H9 (cell line): Measurements from ENCODE around the gene DCHS1. TPM values are rescaled to one million over a fixed set of nuclear protein-coding genes. Genes with fewer than 3 reads are reported as not detected.

Source experiments
- DNase-seq: peaks from one replicate; pipeline ENCODE4 v3.0.0-alpha.2; 2017
- H2AFZ ChIP-seq: one replicate; pipeline ENCODE4 v1.6.1; 2013; ENCODE audit warnings: mild to moderate bottlenecking, low read length, control low read depth, moderate library complexity
- H2AK5ac ChIP-seq: 2 replicates; pipeline ENCODE4 v1.6.1; 2013; ENCODE audit warnings: low read length, control low read depth, mixed read lengths; ENCODE audit not compliant: insufficient read length
- H2BK120ac ChIP-seq: one replicate; pipeline ENCODE4 v1.6.1; 2013; ENCODE audit warnings: low read depth, mild to moderate bottlenecking, low read length, control low read depth, inconsistent platforms; ENCODE audit not compliant: poor library complexity, severe bottlenecking
- H2BK12ac ChIP-seq: 2 replicates; pipeline ENCODE4 v1.6.1; 2013; ENCODE audit warnings: low read length, control low read depth, mixed read lengths, low read depth; ENCODE audit not compliant: insufficient read length
- H2BK15ac ChIP-seq: 2 replicates; pipeline ENCODE4 v1.6.1; 2013; ENCODE audit warnings: low read depth, low read length, control low read depth
- H2BK20ac ChIP-seq: one replicate; pipeline ENCODE4 v1.6.1; 2013; ENCODE audit warnings: low read depth, mild to moderate bottlenecking, low read length, control low read depth, inconsistent platforms; ENCODE audit not compliant: poor library complexity, severe bottlenecking
- H2BK5ac ChIP-seq: 2 replicates; pipeline ENCODE4 v1.6.1; 2013; ENCODE audit warnings: low read length, control low read depth, mixed read lengths; ENCODE audit not compliant: insufficient read length
- H3K14ac ChIP-seq: 2 replicates; pipeline ENCODE4 v1.6.1; 2013; ENCODE audit warnings: low read length, control low read depth; ENCODE audit not compliant: insufficient read depth
- H3K18ac ChIP-seq: 2 replicates; pipeline ENCODE4 v1.6.1; 2013; ENCODE audit warnings: low read depth, mild to moderate bottlenecking, mixed read lengths, low read length, control low read depth; ENCODE audit not compliant: insufficient read length
- H3K23ac ChIP-seq: 2 replicates; pipeline ENCODE4 v1.6.1; 2013; ENCODE audit warnings: low read length, control low read depth, mixed read lengths, low read depth; ENCODE audit not compliant: insufficient read length
- H3K23me2 ChIP-seq: 2 replicates; pipeline ENCODE4 v1.6.1; 2013; ENCODE audit warnings: low read depth, mild to moderate bottlenecking, mixed read lengths, low read length, control low read depth; ENCODE audit not compliant: insufficient read length, poor library complexity, severe bottlenecking
- H3K27ac ChIP-seq: 2 replicates; pipeline ENCODE4 v1.5.1; 2013; ENCODE audit warnings: low read length, control low read depth, mixed read lengths, low read depth; ENCODE audit not compliant: insufficient read length
- H3K27me3 ChIP-seq: 2 replicates; pipeline ENCODE4 v1.6.1; 2013; ENCODE audit warnings: low read length, control low read depth, inconsistent platforms; ENCODE audit not compliant: insufficient read depth
- H3K4ac ChIP-seq: 2 replicates; pipeline ENCODE4 v1.6.1; 2013; ENCODE audit warnings: low read depth, mild to moderate bottlenecking, control low read depth, inconsistent platforms, low read length, moderate library complexity
- H3K4me1 ChIP-seq: 2 replicates; pipeline ENCODE4 v1.6.1; 2013; ENCODE audit warnings: low read length, control low read depth, inconsistent platforms; ENCODE audit not compliant: insufficient read depth
- H3K4me2 ChIP-seq: 2 replicates; pipeline ENCODE4 v1.6.1; 2013; ENCODE audit warnings: low read length, control low read depth, mixed read lengths; ENCODE audit not compliant: insufficient read length, insufficient read depth
- H3K56ac ChIP-seq: 2 replicates; pipeline ENCODE4 v1.6.1; 2013; ENCODE audit warnings: low read depth, mild to moderate bottlenecking, mixed read lengths, low read length, control low read depth; ENCODE audit not compliant: insufficient read length
- H3K79me1 ChIP-seq: 2 replicates; pipeline ENCODE4 v1.6.1; 2013; ENCODE audit warnings: low read depth, mild to moderate bottlenecking, moderate library complexity, low read length, control low read depth, inconsistent platforms; ENCODE audit not compliant: insufficient read depth, poor library complexity, severe bottlenecking
- H3K79me2 ChIP-seq: 2 replicates; pipeline ENCODE4 v1.6.1; 2013; ENCODE audit warnings: low read length, control low read depth, inconsistent platforms; ENCODE audit not compliant: insufficient read depth
- H3K9ac ChIP-seq: 2 replicates; pipeline ENCODE4 v1.6.1; 2013; ENCODE audit warnings: low read length, control low read depth, mixed read lengths; ENCODE audit not compliant: insufficient read length; ENCODE audit errors: extremely low read depth
- H3K9me3 ChIP-seq: one replicate; pipeline ENCODE4 v1.6.1; 2013; ENCODE audit warnings: low read depth, low read length, inconsistent platforms; ENCODE audit not compliant: control insufficient read depth
- H3T11ph ChIP-seq: one replicate; pipeline ENCODE4 v1.6.1; 2013; ENCODE audit warnings: mild to moderate bottlenecking, low read length, control low read depth, inconsistent platforms
- H4K20me1 ChIP-seq: one replicate; pipeline ENCODE4 v1.6.1; 2013; ENCODE audit not compliant: control insufficient read depth, insufficient read length, insufficient read depth
- H4K5ac ChIP-seq: 2 replicates; pipeline ENCODE4 v1.6.1; 2013; ENCODE audit warnings: low read depth, mild to moderate bottlenecking, mixed read lengths, low read length, control low read depth; ENCODE audit not compliant: insufficient read length
- H4K8ac ChIP-seq: replicated peaks from 2 replicates; pipeline ENCODE4 v1.6.1; 2013; ENCODE audit warnings: low read length, control low read depth, mixed read lengths, low read depth; ENCODE audit not compliant: insufficient read length
- H4K91ac ChIP-seq: 2 replicates; pipeline ENCODE4 v1.6.1; 2013; ENCODE audit warnings: low read depth, mild to moderate bottlenecking, moderate library complexity, mixed read lengths, low read length, control low read depth; ENCODE audit not compliant: insufficient read length
- H3K27ac Mint-ChIP-seq, 3 experiments: 2 replicates in 2 of 3; 3 replicates in 1 of 3; pipeline ENCODE4 v1.8.0; 2020 to 2021; ENCODE audit warnings: mixed read lengths in 3 of 3, mild to moderate bottlenecking in 1 of 3, moderate library complexity in 1 of 3
- H3K27me3 Mint-ChIP-seq: 2 replicates; pipeline ENCODE4 v1.8.0; 2021; ENCODE audit warnings: low read depth, mild to moderate bottlenecking, moderate library complexity, mixed read lengths
- H3K36me3 Mint-ChIP-seq, 3 experiments: 2 replicates in 2 of 3; 3 replicates in 1 of 3; pipeline ENCODE4 v1.8.0; 2020 to 2021; ENCODE audit warnings: low read depth in 3 of 3, mixed read lengths in 3 of 3; ENCODE audit not compliant: insufficient read depth in 1 of 3
- H3K4me1 Mint-ChIP-seq, 2 experiments: 2 replicates each; pipeline ENCODE4 v1.8.0; 2020; ENCODE audit warnings: mixed read lengths in 2 of 2
- H3K4me3 Mint-ChIP-seq, 2 experiments: 2 replicates in 1 of 2; 3 replicates in 1 of 2; pipeline ENCODE4 v1.8.0; 2020 to 2021; ENCODE audit warnings: mild to moderate bottlenecking in 2 of 2, mixed read lengths in 2 of 2, moderate library complexity in 1 of 2
- H3K9me3 Mint-ChIP-seq, 2 experiments: 2 replicates in 1 of 2; 3 replicates in 1 of 2; pipeline ENCODE4 v1.8.0; 2020; ENCODE audit warnings: mild to moderate bottlenecking in 2 of 2, mixed read lengths in 2 of 2, moderate library complexity in 1 of 2
- WGBS: extraction: QIAGEN DNeasy Blood & Tissue Kit; methylation state at CpG from one replicate; pipeline ENCODE4 v1.1.7; 2013; ENCODE audit warnings: missing lambda C conversion rate, low lambda C conversion rate, mixed read lengths; ENCODE audit not compliant: insufficient read length; ENCODE audit errors: extremely low coverage; 5-methylcytosine and 5-hydroxymethylcytosine counted together
- total RNA-seq: library from RNA; stranded (reverse); gene quantifications from 2 replicates; pipeline ENCODE4 v1.2.1, GENCODE V29; 2021
- TF ChIP-seq, protein P1 (sequence below): fragments of 200-600 bp; sonication (generic); conservative IDR thresholded peaks from 3 replicates; pipeline ENCODE4 v1.8.0; 2021; ENCODE audit warnings: antibody characterized with exemption, mild to moderate bottlenecking

Gene DCHS1
- total RNA-seq, 1 experiment from 2014 or later = 12.5 TPM

DNA sequence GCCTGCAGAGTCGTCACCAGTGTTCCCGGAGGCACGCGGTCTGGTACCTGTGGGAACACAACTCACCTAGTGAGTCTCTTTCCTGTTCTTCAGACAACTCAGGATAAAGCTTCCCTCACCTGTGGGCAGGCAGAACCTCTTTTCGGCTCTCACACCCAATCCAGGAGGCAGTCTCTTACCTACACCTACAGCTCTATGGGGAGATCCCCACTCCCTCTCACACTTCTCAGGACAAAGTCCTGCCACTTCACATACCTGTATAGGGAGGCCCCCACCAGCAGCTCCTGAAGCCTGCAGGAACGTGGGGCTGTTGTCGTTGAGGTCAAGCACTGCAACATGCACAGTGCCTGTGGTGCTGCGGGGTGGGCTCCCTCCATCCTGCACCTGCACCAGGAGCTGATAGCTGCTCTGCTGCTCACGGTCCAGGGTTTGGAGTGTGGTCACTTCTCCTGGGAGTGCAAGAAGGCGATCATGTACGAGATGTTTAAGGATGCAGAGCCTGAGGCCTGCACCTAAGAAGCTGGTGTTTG, 24.2 kb downstream of the DCHS1 start:
- H2AK5ac ChIP-seq = no peak overlapping the region
- peaks cover 9% of the 10 kb centered on the region for H3K23me2 ChIP-seq
- Mint-ChIP-seq H3K4me3 (peak overlapping the region; percentile 3 to 76; a peak in 3 of 5 replicates), H3K27ac (no peak overlapping the region; a peak in 1 of 7 replicates), H3K4me1 (peaks cover 3% of the 10 kb centered on the region in 2 experiments; a peak in 2 of 4 replicates), H3K27me3 (peaks cover 49% of the 10 kb centered on the region), H3K9me3 (no peaks in the 10 kb centered on the region), H3K36me3 (peaks cover 2 to 23% (median 14%) of the 10 kb centered on the region in 3 experiments; a peak in 6 of 7 replicates)
- H3K56ac ChIP-seq = no peak overlapping the region
- no peak overlapping the region for H3K4me2 ChIP-seq
- H3K27me3 ChIP-seq = peaks cover 18% of the 10 kb centered on the region; the same call in 1 of the 2 replicates
- no peaks in the 10 kb centered on the region for H3K9me3 ChIP-seq
- no peak overlapping the region for H2BK5ac ChIP-seq
- no peak overlapping the region for H3K9ac ChIP-seq
- H3K14ac ChIP-seq = no peak overlapping the region
- H3K4me1 ChIP-seq = no peaks in the 10 kb centered on the region
- no peak overlapping the region for H4K5ac ChIP-seq
- no peak overlapping the region for H2BK120ac ChIP-seq
- H4K20me1 ChIP-seq = no peaks in the 10 kb centered on the region
- no peak overlapping the region for H2AFZ ChIP-seq
- no peak overlapping the region for H4K8ac ChIP-seq
- H3K23ac ChIP-seq = no peak overlapping the region
- TF ChIP-seq, protein P1, sequence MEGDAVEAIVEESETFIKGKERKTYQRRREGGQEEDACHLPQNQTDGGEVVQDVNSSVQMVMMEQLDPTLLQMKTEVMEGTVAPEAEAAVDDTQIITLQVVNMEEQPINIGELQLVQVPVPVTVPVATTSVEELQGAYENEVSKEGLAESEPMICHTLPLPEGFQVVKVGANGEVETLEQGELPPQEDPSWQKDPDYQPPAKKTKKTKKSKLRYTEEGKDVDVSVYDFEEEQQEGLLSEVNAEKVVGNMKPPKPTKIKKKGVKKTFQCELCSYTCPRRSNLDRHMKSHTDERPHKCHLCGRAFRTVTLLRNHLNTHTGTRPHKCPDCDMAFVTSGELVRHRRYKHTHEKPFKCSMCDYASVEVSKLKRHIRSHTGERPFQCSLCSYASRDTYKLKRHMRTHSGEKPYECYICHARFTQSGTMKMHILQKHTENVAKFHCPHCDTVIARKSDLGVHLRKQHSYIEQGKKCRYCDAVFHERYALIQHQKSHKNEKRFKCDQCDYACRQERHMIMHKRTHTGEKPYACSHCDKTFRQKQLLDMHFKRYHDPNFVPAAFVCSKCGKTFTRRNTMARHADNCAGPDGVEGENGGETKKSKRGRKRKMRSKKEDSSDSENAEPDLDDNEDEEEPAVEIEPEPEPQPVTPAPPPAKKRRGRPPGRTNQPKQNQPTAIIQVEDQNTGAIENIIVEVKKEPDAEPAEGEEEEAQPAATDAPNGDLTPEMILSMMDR = no peak
- H3K79me1 ChIP-seq = no peaks in the 10 kb centered on the region
- no peak overlapping the region for H2BK12ac ChIP-seq
- no CpG with 5 or more reads among the region's 11 CpGs for WGBS
- no peak overlapping the region for H4K91ac ChIP-seq
- H3K79me2 ChIP-seq = no peaks in the 10 kb centered on the region
- no peak overlapping the region for H3K18ac ChIP-seq
- H3K4ac ChIP-seq = no peak overlapping the region
- H3T11ph ChIP-seq = no peak overlapping the region
- no peak overlapping the region for H2BK15ac ChIP-seq
- H2BK20ac ChIP-seq = no peak overlapping the region
- DNase-seq = peak; percentile 19
- H3K27ac ChIP-seq = no peak overlapping the region
